Endothelial cell of umbilical vein (primary cell): ENCODE results near the gene RBM43. TPM values are rescaled to one million over a fixed set of nuclear protein-coding genes. Genes with fewer than 3 reads are reported as not detected.

Experiments
- BruUV-seq: library from RNA; stranded (reverse); fragments of 400-500 nt; replicated peaks from 2 replicates; lab custom pipeline; 2021; lab: Mats Ljungman, UMichigan
- CTCF ChIA-PET: fragments of 300-600, 350-600 bp; sonication (Branson Sonifier 250); formaldehyde crosslinking; loops from one replicate; lab custom pipeline; 2021; ENCODE audit warnings: antibody characterized with exemption, inconsistent platforms; lab: Charles Lee
- POLR2A ChIA-PET: fragments of 300-600, 350-600 bp; sonication (Branson Sonifier 250); formaldehyde crosslinking; loops from one replicate; lab custom pipeline; 2021; ENCODE audit warnings: antibody characterized with exemption, inconsistent platforms; lab: Charles Lee
- DNase-seq: peaks from one replicate; pipeline ENCODE4 v3.0.0-alpha.2; 2011; ENCODE audit warnings: low read depth, low spot score
- FAIRE-seq: peaks from 2 replicates; lab custom pipeline; 2011; peaks lifted over from hg19 to GRCh38; lab: Jason Lieb, UNC
- H2AFZ ChIP-seq: 2 replicates; pipeline ENCODE4 v1.6.0; 2012; ENCODE audit warnings: low read depth, low read length, control low read depth, inconsistent platforms
- H3K27ac ChIP-seq: 2 replicates; pipeline ENCODE4 v1.5.1; 2011; ENCODE audit warnings: low read depth, mild to moderate bottlenecking, control low read depth, low read length, moderate library complexity; ENCODE audit not compliant: insufficient read depth
- H3K27me3 ChIP-seq, 2 experiments: 2 replicates each; pipeline versions ENCODE4 v1.6.0 to v1.6.1; 2011; ENCODE audit warnings: low read length in 2 of 2, mixed read lengths in 1 of 2; ENCODE audit not compliant: control insufficient read depth in 2 of 2, insufficient read depth in 2 of 2
- H3K36me3 ChIP-seq, 2 experiments: 2 replicates in 1 of 2; 3 replicates in 1 of 2; pipeline ENCODE4 v1.5.1; 2011; ENCODE audit warnings: low read length in 2 of 2, mild to moderate bottlenecking in 1 of 2, moderate library complexity in 1 of 2; ENCODE audit not compliant: control insufficient read depth in 2 of 2, insufficient read depth in 2 of 2; ENCODE audit errors: extremely low read depth in 1 of 2
- H3K4me1 ChIP-seq: 3 replicates; pipeline ENCODE4 v1.5.1; 2011; ENCODE audit warnings: mild to moderate bottlenecking, low read length; ENCODE audit not compliant: control insufficient read depth, insufficient read depth; ENCODE audit errors: extremely low read depth
- H3K4me2 ChIP-seq: 2 replicates; pipeline ENCODE4 v1.6.1; 2011; ENCODE audit warnings: low read length, control low read depth, mixed read lengths; ENCODE audit not compliant: insufficient read depth
- H3K4me3 ChIP-seq, 3 experiments: fragments of 200-600 bp in 1 of 3; sonication (generic), shearing (Covaris generic) in 1 of 3; replicated peaks in 1 of 3; 2 replicates each; pipeline ENCODE4 v1.5.1; 2011 to 2016; ENCODE audit warnings: control low read depth in 3 of 3, low read length in 3 of 3, mild to moderate bottlenecking in 2 of 3, inconsistent platforms in 1 of 3, low read depth in 1 of 3, moderate library complexity in 1 of 3; ENCODE audit not compliant: insufficient read depth in 1 of 3
- H3K79me2 ChIP-seq: 2 replicates; pipeline ENCODE4 v1.6.0; 2012; ENCODE audit warnings: low read length, inconsistent platforms; ENCODE audit not compliant: control insufficient read depth, insufficient read depth
- H3K9ac ChIP-seq: replicated peaks from 2 replicates; pipeline ENCODE3; 2011; ENCODE audit warnings: low read length, control low read depth; ENCODE audit not compliant: insufficient read depth; ENCODE audit errors: extremely low read depth
- H3K9me1 ChIP-seq: replicated peaks from 3 replicates; pipeline ENCODE4 v1.6.0; 2011; ENCODE audit warnings: mild to moderate bottlenecking, low read length; ENCODE audit not compliant: control insufficient read depth, insufficient read depth; ENCODE audit errors: extremely low read depth
- H3K9me3 ChIP-seq: replicated peaks from 2 replicates; pipeline ENCODE4 v1.5.1; 2012; ENCODE audit warnings: low read length, inconsistent platforms; ENCODE audit not compliant: control insufficient read depth, insufficient read depth
- H4K20me1 ChIP-seq: replicated peaks from 2 replicates; pipeline ENCODE3; 2011; ENCODE audit warnings: mild to moderate bottlenecking, low read length; ENCODE audit not compliant: control insufficient read depth, insufficient read depth; ENCODE audit errors: extremely low read depth
- CTCF ChIP-seq, 2 donors: IDR thresholded peaks; 1 replicate in 1 of 2; 2 replicates in 1 of 2; pipeline ENCODE4 v1.5.1; 2011; ENCODE audit warnings: low read length in 2 of 2, mild to moderate bottlenecking in 2 of 2, moderate library complexity in 2 of 2, control low read depth in 1 of 2, inconsistent platforms in 1 of 2, low read depth in 1 of 2; ENCODE audit not compliant: insufficient read depth in 1 of 2; ENCODE audit errors: extremely low read depth in 1 of 2
- EZH2 ChIP-seq: IDR thresholded peaks from 2 replicates; pipeline ENCODE4 v1.6.1; 2012; ENCODE audit warnings: borderline replicate concordance, low read depth, mild to moderate bottlenecking, moderate library complexity, low read length, inconsistent platforms; ENCODE audit not compliant: severe bottlenecking
- FOS ChIP-seq: IDR thresholded peaks from 2 replicates; pipeline ENCODE4 v1.6.1; 2011; ENCODE audit warnings: mild to moderate bottlenecking, low read length, moderate library complexity, borderline replicate concordance; ENCODE audit not compliant: insufficient read depth
- GATA2 ChIP-seq: IDR thresholded peaks from 2 replicates; pipeline ENCODE4 v1.7.0; 2011; ENCODE audit warnings: low read depth, mild to moderate bottlenecking, moderate library complexity, mixed read lengths, low read length; ENCODE audit not compliant: insufficient read length, insufficient read depth
- JUN ChIP-seq: IDR thresholded peaks from 2 replicates; pipeline ENCODE4 v1.6.1; 2011; ENCODE audit warnings: borderline replicate concordance, low read depth; ENCODE audit not compliant: insufficient read length, insufficient read depth
- MAX ChIP-seq: IDR thresholded peaks from 2 replicates; pipeline ENCODE4 v1.6.1; 2011; ENCODE audit not compliant: insufficient read depth, insufficient read length
- MYC ChIP-seq: IDR thresholded peaks from one replicate; pipeline ENCODE4 v1.6.1; 2011; ENCODE audit warnings: mild to moderate bottlenecking, low read depth, low read length
- POLR2A ChIP-seq: IDR thresholded peaks from 2 replicates; pipeline ENCODE4 v1.6.1; 2012; ENCODE audit warnings: low read depth, mild to moderate bottlenecking, control low read depth, low read length
- POLR2AphosphoS5 ChIP-seq: IDR thresholded peaks from 2 replicates; pipeline ENCODE4 v1.6.1; 2012; ENCODE audit warnings: low read depth, mild to moderate bottlenecking, control low read depth, low read length, moderate library complexity; ENCODE audit not compliant: insufficient read depth
- dilution Hi-C: fragments of 300-500 bp; cut with MboI; formaldehyde crosslinking; loops from one replicate; pipeline ENCODE4 v1.15.0; 2019; ENCODE audit warnings: low sequenced_read_pairs; ENCODE audit not compliant: extremely low pct_ligation_motif_present
- intact Hi-C: fragments of 100-400 bp; cut with micrococcal nuclease; formaldehyde crosslinking; loops from one replicate; pipeline ENCODE4 v1.10.0; 2022
- polyA plus RNA-seq, 4 experiments: library from polyadenylated mRNA; depleted of rRNA in 3 of 4; stranded (reverse) in 3 of 4; unstranded in 1 of 4; fragments of >200 nt; gene quantifications; 2 replicates each; pipeline versions ENCODE4 v1.2.1 to v1.2.3, GENCODE V29; 2011 to 2012; ENCODE audit warnings: missing spikeins in 1 of 4
- total RNA-seq: library from RNA; stranded (reverse); gene quantifications from 2 replicates; pipeline ENCODE4 v1.2.3, GENCODE V29; 2021

The RBM43 gene
- total and polyA plus RNA-seq, 2 donors (not counting 3 experiments of a cell fraction or from before 2014, with no cell fraction given): 3.7 to 6.5 TPM

GRCh38 chr2:151230627-151231140 lies 31.0 kb downstream of the RBM43 start:
- POLR2A ChIA-PET: no interaction called here
- Histone ChIP-seq H3K27ac (no peak overlapping the region), H3K27me3 (no peaks in the 10 kb centered on the region), H3K4me2 (no peak overlapping the region), H4K20me1 (no peaks in the 10 kb centered on the region), H3K9me1 (no peaks in the 10 kb centered on the region), H3K4me1 (no peaks in the 10 kb centered on the region), H3K4me3 (no peak overlapping the region), H2AFZ (no peak overlapping the region), H3K9ac (no peak overlapping the region), H3K79me2 (no peaks in the 10 kb centered on the region), H3K36me3 (no peaks in the 10 kb centered on the region), H3K9me3 (no peaks in the 10 kb centered on the region)
- no TSS peak for BruUV-seq
- FAIRE-seq (no peak), DNase-seq (no peak)
- CTCF ChIA-PET: interaction anchor here (1.3 to 2.7 kb wide), 3 partner anchors 8 to 16 kb away, joined by 3 to 15 read pairs (median 6); no protein-coding TSS in a partner anchor
- intact Hi-C loops (loop anchor here (10.0 kb wide), 3 partner anchors 1516 to 1896 kb away; partner anchors contain the start of gene LYPD6), dilution Hi-C loops (no loop called here)
- TF ChIP-seq POLR2AphosphoS5: no peak
- no peak for TF ChIP-seq EZH2
- TF ChIP-seq CTCF (IDR thresholded peaks at IDR 0.05; ENCODE audit: extremely low read depth in 1 of 2, insufficient read depth in 1 of 2, low read depth in 1 of 2, low read length in 2 of 2): no peak
- TF ChIP-seq GATA2: no peak
- no peak for TF ChIP-seq JUN
- TF ChIP-seq MYC: no peak
- TF ChIP-seq MAX: no peak
- TF ChIP-seq FOS: no peak
- TF ChIP-seq POLR2A: no peak
